HG03135 (cell line): Measurements from ENCODE around the gene DIAPH2.

Experiments
- ATAC-seq: cut with Tn5 transposase; IDR thresholded peaks from one replicate; pipeline ENCODE4 v1.9.1; 2021; ENCODE audit warnings: mild to moderate bottlenecking, moderate library complexity; ENCODE audit not compliant: unreplicated experiment

Gene DIAPH2

DNA sequence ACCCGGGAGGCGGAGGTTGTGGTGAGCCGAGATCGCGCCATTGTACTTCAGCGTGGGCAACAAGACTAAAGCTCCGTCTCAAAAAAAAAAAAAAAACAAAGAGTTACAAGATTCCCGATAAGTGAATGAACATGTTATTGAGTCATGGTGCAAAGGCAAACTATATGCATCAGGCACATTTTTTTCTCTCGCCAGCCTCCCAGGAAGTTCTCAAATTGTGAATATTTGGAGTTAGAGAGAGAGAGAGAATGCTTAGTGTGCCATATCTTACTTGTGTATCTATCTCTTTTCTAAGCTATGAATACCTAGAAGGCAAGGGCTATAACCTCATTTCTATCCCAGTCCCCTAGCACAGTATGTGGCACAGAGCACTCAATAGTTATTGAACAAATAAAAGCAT is 599.9 kb downstream of the DIAPH2 start:
- no peak for ATAC-seq

DNA sequence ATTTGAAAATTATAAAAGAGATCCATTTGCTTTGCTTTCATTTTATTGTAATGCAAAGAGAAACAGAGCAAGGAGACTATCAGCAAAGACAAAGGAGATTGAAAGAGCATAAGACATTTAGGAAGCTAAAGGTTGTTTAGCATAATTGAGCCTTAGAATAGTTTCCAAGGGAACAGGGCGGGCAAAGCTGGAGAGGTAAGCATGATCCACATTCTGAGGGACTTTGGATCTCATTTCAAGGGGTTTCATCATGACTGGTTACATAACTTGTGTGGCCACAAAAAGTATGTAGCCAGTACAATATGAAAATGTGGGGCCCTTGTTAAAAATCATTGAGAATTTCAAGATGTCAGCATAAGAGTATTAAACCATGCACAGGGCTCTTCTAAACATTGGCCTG is 605.6 kb downstream of the DIAPH2 start:
- no peak for ATAC-seq

DNA sequence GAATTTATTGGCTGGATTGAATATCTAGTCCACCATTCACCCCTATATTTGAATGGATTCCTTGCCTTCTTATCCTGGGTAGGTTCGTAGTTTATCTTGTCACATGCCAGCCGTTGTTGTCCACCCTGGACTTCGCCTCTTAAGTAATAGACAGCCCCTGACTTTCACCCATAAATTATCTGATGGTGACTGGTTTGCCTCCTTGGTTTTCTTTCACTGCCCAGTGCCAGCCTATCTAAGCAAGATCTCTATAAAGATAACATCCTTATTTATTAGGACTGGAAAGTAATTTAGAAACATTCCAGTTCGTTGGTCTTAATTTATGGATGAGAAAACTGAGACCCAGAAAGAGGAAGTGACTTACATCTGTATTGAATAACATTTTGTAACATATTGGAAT is 609.4 kb downstream of the DIAPH2 start:
- ATAC-seq, result no peak

DNA sequence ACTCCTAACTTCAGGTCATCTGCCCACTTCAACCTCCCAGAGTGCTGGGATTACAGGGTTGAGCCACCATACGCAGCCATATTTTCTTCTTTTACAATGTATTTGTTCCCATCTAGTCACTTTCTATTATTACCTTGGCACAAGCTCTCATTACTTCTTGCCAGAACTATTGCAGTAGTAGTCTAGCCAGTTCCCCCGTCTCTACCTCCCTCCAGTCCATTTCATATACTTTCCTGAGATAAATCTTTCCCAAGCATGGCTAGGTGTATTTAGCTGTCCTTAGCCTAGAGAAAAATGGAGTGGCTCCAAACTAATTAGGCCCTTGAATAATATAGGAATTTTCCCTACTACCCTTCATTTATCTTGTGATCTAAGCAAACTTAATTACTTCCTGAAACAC is 611.3 kb downstream of the DIAPH2 start:
- no peak for ATAC-seq

DNA sequence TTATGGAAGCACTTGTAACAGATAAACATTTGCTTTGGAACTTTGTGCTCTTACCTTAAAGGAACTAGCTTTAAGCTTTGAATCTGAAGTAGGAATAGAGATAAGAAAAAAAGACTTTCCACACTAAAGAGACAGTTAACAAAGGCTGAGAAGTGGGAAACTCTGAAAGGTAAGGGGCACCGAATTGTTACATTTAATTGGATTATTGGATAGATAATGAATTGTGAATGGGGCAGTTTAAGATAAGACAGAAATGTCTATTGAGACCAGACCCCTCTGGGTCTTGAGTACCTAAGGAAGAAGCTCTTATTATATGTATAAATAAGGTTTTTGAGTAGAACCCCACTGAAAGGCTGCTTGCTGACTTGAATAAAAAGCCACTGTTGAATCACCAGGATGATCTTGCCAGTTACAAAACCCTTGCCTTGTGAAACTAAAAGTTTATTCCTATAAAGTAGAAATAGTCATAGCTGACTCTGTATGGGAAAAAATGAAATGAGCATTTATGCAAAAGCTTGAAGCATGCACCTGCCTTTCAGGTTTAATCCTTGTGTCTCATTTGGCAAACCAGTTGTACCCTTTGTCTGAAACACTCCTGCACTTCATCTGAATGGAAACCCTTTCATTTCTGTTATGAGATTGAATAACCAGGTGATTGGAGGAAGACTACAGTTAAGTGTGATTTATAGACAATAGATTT is 622.3 kb downstream of the DIAPH2 start:
- no peak for ATAC-seq

DNA sequence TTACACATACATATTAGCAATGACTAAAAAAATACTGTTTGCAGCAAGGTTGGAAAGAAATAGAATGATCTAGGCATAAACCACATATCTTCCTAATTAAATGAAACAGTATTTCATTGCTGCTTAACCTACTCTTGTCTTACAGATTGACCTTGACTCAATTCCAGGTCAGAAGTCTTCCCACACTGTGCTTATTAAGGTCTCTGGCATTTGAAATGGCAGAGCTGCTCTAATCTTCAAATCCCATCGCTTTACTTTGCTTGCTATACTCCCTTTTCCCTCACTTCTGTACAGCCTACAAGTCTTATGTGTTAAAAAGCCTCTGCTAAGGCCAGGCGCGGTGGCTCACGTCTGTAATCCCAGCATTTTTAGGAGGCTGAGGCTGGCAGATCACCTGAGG is 623.5 kb downstream of the DIAPH2 start:
- no peak for ATAC-seq

DNA sequence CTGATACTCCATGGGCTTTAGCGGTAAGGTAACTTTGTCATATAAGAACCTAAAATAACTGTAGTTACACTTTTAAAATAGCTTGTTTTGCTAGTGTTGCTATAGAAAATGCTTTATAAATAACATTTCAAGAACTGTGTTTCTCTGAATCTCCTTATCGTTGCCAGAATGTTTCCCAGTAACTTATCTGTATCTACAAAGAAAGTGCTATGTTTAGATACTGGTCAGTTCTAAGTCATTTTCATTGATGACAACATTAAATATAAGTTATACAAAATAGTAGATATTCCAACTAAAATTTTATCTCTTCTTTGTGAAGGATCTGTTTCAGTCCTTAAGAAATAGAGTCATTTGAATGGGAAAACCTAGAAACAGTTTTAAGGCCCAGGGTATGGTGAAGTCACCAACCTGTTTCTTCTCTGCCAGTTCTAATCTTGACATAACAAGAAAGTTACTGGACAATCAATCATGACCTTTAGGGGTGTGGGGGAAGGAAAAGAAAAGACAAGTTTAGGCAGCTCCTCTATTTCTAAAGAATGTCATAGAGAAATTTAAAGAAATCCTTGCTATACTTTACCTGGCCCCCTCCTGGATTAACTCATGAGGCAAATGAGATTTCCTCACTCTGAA is 625.0 kb downstream of the DIAPH2 start:
- no peak for ATAC-seq

DNA sequence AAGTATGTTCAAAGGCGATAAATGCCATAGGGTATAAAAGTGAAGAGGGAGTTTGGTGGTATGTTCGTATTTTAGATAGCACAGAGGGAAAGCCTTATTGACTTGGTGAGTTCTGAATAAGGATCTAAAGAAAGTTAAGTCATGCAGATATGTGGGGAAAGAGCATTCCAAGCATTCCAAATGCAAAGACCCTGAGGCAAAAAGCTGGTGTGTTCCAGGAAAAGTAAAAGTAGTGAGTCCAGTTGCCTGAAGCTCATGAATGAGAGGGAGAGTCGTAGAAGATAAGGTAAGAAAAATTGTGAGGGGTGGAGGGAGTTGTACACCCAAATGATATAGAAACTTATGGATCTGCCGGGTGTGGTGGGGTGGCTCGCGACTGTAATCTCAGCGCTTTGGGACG is 625.7 kb downstream of the DIAPH2 start:
- no peak for ATAC-seq

DNA sequence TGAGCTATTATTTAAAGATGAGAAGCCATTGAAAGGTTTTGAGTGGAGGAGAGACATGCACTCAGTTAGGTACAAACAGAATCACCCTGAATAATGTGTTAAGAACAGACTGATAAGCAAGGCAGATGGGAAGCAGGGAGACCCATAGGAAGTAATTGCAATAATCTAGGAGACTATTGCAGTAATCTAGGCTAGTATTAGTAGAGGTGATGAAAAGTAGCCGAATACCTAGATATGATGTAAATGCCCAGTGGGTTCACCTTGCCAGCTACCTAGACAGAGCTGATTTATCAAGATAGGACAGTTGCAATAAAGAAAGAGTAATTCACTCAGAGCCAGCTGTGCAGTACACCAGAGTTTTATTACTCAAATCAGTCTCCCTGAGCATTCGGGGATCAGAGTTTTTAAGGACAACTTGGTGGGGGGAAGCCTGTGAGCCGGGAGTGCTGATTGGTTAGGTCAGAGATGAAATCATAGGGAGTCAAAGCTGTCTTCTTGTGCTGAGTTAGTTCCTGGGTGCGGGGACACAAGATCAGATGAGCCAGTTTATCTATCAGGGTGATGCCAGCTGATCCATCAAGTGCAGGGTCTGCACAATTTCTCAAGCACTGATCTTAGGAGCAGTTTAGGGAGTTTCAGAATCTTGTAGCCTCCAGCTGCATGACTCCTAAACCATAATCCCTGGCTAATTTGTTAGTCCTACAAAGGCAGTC is 626.6 kb downstream of the DIAPH2 start:
- no peak for ATAC-seq

DNA sequence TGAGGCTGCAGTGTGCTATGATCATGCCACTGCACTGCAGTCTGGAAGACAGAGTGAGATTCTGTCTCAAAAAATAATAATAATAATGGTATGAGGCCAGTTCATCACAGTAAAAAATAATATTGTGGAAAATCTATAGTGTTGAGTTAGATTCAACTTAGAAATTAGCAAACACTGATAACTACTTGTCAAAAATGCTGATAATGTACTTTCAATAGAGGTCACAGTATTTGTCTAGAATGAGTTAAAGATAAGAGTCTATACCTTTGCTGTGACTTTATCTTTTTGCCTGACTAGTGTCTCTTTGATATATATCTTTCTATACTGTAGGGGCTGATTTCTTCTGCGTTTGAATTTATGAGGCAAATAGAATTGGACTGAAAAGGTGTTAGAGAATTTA is 629.7 kb downstream of the DIAPH2 start:
- no peak for ATAC-seq

DNA sequence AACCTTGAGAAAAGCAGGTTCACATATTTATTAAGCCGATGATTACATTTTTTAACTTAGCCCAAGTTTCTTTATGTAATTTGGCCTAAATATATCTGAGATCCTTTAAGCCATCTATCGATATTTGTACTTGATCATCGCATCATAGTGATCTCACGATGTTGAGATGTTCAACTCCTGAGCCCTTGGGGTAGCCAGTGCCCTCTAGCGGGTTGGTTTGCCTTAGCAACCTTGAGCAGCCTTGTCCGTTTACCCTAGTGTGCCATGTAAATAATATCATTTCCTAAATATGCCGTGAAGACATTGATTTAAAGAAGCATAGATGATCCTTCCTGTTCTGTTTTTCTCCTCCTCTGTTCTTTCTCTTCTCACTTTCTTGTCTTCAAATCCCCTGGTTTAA is 631.3 kb downstream of the DIAPH2 start:
- no peak for ATAC-seq

DNA sequence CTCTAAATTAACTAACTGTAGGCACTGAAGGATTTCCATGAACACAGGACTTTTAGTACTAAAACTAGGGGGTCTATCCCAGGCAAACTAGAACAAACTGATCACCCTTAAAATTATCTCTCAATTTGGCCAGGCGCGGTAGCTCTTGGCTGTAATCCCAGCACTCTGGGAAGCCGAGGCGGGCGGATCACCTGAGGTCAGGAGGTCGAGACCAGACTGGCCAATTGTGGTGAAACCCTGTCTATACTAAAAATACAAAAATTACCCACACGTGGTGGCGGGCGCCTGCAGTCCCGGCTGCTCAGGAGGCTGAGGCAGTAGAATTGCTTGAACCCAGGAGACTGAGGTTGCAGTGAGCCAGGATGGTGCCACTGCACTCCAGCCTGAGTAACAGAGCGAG is 635.7 kb downstream of the DIAPH2 start:
- ATAC-seq, result no peak

DNA sequence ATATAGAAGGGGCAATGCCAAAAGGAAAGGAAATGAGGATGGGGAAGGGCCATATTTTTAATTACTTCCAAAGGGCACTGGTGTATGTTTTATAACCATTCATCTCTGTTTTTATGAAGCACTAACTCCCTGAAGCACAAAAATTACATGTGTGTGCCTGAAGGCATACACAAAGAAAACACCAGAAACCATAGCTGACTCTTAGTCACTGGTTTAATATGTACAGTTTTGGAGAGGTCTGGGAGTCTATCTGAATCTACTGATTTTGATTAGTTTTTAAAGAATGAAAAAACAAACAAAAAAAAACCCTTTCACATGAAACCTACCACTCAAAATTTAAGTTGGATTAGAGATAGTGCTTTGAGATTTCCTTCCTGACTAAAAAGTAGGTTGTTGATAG is 637.8 kb downstream of the DIAPH2 start:
- ATAC-seq, result no peak

DNA sequence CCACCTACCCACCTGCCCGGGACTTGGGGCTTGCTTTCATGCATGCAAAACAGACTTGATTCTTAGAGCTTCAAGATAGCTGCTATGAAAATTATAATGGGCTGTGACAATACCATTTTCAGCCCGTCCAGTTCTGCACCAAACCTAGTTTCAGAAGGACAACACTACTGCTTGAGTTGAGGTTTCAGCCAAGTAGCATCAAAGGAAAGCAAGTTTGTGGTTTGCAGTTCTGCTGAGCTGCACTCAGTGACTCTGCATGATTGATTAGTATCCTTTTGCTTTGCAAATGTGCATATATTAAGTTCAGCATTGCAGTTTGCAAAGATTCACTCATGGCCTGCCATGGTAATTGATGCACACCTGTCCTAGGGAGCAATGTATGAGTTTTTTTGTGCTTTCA is 641.8 kb downstream of the DIAPH2 start:
- ATAC-seq, result peak; percentile 87

DNA sequence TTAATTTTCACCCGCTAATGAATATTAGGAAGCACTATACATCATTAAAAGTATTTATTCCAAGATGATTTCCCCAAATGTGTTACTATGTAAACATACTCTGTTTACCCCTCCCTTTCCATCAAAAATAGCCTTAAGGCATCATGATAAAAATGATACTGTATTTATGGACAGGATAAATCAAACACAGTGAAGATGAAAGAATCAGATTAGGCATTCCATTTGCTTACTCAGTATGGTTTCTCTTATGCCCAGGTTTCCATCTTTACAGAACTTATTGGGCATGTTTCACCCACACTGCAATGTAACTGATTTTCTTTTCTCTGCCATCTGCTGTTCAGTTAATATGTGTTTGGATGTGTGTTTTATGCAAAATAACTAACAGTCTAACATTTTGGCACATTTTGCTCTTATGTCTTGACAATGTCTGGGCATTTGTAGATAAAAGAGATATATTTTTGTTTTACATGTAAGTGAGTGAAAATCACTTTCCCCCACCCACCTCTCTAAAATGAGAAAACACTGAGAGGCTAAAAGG is 644.3 kb downstream of the DIAPH2 start:
- ATAC-seq, result no peak

DNA sequence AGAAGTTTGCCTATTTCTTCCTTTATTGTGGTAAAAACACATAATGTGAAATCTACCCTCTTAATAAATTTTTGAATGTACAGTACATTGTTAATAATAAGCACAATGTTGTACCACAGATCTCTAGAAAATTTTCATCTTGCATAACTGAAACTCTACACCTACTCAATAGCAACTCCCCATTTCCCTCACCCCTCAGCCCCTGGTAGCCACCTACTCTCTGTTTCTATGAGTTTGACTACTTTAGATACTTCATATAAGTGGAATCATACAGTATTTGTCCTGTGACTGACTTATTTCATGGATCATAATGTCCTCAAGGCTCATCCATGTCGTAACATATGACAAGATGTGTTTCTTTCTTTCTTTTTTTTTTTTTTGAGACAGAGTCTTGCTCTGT is 645.5 kb downstream of the DIAPH2 start:
- ATAC-seq, result no peak

DNA sequence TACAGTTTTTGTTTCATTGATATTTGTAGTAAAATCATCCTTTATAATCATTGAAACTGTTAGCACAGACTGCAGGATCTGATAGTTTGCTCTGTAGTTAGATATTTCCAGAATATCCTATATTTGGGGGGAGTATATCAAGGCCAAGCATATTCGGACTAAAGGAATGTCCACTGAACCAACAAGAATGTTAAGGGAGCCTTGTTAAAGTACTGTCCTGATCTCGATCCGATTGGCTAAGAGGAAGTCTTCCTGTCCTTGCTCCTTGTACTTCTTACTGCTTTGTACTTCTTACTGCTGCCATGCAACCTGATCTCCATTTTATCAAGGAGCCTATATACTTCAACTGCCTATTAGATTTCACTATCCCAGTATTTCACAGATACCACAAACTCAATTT is 648.3 kb downstream of the DIAPH2 start:
- ATAC-seq, result no peak

DNA sequence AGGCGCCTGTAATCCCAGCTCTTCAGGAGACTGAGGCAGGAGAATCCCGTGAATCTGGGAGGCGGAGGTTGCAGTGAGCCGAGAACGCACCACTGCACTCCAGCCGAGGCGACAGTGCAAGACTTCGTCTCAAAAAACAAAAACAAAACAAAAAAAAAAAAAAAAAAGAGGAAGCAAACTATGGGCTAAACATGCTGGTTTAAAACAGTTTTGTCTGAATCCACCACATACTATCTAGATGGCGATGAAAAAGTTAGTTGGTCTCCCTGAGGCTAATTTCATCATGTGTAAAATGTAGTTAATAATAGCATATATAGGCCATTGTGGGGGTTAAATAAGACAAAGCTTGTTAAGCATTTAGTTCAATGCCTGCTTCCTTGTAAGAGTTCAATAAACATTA is 650.2 kb downstream of the DIAPH2 start:
- no peak for ATAC-seq

DNA sequence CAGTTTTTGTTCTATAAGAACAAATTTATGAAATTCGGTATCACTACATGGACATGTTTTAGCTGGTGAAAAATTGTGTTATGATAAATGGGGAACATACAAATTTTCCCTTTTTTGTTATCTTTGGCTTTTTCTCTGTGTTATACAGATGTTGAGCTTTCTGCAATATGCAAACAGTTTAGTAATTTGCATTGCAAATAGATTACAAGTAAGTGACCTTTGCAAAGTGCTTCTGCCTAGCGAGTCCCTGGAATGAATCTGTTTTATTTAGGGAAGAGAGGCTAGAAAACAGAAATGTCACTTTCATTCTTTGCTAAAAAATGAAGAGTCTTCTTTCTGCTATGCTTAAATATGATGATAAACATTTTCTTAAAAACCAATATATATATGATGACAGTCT is 660.1 kb downstream of the DIAPH2 start:
- ATAC-seq, result no peak

DNA sequence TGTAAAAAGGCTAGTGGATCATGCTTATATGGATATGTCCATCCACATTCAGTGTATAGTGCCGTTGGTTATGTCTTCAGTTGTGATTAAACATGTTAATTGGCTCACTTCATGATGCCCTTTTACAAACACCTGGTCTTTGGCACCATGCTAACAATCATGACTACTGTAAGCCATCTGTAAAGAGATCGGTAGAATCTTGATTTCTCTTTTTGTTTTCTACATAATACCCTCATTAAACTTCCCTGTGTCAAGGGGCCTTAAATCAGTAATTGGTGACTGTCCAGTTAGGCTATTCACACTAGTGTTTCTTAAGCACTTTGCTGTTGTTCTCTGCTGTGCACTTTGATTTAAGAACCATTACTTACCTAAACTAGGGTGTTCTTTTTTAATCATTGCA is 674.3 kb downstream of the DIAPH2 start:
- ATAC-seq, result no peak

DNA sequence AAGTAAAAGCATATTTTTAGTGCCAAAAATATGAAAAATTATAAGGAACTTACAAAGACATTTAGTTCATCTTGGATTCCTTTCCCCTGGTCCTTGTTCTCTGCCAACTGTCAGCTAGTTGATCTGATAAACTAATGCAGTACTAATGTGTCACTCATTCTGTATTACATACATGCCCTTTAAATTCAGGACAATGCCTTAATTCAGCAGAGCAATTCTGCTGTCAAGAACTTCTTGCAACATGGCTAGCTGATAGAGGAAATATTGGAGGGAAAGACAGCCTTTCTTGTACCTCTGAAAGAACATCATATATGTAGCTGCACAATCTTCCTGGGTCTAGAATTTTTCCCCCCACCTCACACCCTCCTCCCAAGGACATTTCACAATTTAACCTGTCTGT is 679.2 kb downstream of the DIAPH2 start:
- no peak for ATAC-seq

DNA sequence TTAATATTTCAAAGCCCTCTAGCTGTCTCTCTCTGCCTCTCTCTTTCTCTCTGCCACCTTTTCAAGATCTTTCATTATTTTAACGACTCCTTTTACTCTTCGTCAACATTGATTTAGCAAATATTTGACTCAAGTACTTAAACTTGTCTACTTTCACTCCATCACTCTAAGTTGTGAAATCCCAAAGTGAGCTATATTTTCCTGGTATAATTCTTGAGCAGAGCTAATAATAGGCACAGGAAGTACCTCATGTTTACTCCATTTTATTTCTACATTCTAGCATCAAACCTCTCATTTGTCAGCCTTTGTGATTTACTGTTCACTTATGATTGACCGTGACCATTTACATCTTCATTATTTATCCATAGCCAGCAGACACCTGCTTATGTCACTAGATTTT is 681.6 kb downstream of the DIAPH2 start:
- ATAC-seq, result no peak
